NCI-H82 (cell line): ENCODE measurements around the gene SP7.
A peak's percentile ranks its signal among the peaks of the same experiment; 100 is the strongest.
"Not testable (repeated sequence)": the region's sequence is repeated elsewhere in the genome, so short reads cannot be mapped to it uniquely, and the experiment has no call there.

Source experiments
- DNase-seq: peaks from one replicate; lab custom pipeline; 2025; lab: John Stamatoyannopoulos, UW

The SP7 gene

DNA sequence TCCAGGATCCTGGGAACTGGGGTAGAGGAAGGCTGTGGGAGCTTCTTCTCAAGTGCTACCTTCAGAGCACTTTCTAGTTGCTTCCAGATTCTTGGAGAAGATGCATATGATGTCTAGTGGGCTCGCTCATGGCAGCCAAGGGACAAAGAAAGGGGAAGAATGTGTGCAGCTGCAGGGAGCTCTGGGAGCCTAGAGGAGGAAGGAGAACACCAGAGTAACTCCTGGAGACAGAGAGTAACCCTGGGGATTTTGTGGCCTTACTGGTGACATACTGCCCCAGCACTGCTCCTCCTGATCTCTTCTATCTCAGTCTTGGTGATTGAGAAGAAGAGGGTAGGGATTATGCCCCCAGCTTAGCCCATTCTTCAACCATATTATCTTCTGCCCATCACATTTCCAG lies 10.3 kb upstream of the SP7 start:
- DNase-seq: no peak

DNA sequence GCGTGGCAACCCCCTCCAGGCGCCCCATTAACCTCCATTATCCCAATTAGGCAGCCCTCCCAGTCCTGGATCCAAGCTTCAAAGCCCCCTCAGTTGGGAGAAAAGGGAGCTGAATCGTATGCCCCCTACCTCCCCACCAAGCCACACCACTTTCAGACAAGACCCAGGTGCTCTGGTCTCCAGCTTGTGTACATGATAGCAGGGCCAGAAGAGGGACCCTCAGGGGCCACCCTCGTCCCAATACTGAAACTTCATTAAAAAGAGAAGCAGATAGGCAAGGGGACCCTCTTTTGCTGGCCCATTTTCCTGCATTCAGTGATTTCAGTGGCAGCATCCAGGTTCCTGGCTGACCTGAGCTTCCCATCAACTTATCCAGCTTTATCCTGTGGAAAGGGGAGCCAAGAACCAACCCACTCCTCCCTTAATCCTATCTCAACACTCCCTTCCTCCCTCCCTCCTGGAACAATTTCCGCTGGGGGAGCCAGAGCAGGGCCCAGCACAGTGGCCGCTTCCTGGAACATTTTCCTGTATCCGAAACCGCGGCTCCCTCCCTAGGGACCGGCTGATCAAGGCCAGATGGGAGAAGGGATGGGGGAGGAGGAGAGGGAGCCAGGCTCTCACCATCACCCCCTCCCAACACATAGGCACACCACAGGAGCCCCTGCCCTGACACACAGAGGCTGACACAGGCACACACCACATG lies 9.5 kb upstream of the SP7 start:
- DNase-seq: peak; percentile 97

DNA sequence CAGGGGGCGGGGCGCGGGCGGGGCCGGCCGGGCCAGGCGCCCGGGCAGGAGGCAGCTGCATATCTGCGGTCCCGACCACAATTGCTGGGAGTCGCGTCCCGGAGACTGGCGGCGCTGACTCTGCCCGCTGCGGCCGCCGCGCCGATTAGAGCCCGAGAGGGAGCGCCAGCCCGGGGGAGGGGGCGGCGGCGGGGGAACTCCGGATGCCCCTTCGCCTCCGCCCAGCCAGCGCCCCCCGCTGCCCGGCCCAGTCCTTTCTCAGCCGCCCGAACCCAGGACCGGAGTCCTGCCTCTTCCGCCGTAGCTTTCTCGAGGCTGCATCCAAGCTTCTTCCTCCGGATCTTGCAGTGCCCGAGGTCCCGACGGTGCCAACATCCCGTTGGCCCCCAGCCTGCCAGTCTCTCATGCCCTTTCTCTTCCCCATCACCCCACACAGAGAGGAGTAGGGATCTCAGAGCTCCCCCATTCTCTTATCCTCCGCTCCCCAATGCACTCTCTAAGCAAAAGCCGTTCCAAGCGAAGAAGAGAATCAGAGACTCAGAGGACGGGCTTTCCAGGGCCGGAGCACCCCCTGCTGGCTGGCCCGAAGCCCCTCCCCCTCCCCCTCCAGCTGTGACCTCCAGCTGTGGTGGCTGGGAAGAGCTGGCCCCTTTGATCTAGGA lies 8.8 kb upstream of the SP7 start:
- peak; percentile 76 for DNase-seq

DNA sequence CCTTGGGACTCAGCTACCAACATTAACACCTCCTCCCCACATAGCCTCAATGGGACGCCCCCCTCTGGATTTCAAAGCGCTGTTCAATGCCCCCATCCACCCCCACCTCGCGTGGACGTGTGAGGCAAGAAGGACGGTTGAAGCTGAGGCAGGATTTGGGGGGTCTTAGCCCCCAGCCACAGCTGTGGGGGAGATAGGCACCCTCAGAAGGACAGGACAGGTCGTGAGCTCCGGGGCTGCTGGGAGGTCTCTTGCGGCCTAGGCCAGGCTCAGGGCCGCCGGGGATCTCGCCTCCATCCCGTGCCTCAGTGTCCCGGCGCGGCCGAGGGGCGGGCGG lies 8.3 kb upstream of the SP7 start:
- DNase-seq: no peak

DNA sequence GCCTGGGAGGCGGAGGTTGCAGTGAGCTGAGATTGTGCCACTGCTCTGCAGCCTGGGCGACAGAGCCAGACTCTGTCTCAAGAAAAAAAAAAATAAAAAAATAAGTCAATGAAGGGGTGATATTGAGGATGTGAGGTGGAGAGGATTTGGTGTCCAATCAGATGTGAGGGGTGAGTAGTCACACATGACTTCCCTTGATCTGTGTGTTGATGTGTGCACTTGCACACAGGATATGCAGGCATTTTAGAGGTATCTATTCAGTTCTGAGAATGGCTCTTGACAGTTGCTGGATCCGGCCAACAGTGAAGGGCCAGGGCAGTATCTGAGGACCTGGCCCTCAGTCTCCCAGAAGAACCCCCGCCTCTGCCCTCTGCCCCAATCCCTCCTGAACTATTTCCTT lies 7.8 kb upstream of the SP7 start:
- no peak for DNase-seq

DNA sequence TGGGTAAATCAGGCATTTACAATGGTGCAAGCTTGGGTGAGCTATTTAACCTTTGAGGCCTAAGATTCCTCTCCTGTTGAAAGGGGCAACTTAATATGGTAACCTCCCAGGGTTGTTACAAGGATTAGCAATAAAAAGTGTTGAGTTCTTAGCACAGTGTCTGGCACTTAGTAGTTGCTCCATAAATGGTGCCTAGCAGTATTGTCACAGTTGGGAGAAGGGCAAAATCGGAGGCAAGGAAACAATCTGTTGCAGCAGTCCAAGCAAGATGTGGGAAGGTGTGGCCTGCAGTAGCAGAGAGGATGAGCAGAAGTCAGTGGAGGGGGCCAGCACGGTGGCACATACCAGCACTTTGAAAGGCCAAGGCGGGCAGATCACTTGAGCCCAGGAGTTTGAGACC lies 7.3 kb upstream of the SP7 start:
- DNase-seq: no peak

DNA sequence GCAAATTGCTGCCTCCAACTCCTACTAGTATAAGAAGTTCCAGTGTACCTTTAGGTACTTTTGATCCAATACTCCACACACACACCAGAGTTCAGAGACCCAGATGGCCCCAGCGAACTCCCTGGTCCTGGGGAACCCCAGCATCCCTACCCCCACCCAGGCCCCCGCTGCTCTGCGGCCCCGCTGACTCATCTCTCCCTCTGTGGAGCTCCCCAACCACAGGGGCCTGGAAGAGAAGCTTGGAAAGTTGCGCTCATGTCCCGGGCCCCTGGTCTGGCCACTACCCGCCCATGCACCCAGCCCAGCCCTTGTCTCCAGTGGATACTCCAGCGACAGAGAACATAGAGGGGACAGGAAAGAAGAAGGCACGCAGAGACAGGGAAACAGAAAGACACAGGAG lies 4.2 kb upstream of the SP7 start:
- no peak for DNase-seq

DNA sequence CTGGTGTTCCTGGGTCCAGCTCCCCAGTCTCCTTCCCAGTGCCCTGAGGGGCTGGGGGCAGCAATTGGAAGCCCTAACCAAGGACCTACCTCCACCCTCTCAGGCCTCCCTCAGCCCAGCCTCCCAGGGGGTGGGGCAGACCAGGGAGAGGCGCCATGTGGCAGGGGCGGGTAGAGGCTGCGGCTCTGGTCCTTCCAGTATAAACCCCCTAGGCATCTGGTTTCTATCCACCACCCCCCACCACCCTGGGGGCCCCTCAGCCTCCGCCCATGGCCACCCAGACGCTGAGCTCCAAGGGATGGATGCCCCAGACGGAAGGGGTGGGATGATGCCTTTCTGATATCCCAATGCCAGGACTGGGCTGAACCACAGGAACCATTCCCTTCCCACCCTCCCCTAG lies 2.8 kb upstream of the SP7 start:
- peak; percentile 77 for DNase-seq

DNA sequence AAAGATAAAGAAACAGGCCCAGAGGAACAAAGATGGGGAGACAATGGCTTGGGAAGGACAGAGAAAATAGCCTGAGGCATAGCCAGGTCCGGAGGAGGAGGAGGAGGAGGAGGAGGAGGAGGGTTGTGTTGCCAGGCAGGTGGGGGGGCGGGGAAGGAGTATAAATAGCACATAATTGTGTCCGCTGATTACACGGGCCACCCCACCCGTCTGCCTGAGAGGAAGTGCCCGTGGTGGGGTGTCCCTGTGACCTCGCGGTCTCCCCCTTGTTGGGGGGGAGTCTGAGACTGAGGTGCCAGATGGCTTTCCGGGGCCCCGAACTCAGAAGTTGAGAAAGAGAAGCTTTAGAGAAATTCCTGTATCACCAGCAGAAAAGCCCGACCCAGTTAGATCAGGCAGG lies 1.9 kb upstream of the SP7 start:
- no peak for DNase-seq

DNA sequence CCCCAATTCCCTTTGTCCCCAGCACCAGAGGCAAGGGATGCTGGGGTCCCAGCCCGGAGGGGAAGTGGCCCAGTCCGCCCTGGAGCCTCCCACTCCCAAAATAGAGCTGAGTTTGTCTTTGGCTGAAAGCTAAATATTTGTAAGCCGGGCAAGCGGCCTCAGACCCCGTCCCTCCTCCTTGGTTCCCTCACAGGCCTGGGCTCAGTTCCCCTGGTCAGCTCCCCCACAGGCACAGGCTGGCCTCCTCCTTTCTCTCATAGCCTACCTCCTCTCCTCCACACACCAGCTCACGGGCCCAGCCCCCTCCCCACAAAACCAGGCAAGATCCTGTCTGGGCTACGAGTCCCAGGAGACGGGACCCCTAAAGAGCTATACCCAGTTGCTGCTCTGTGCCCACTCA lies 1.3 kb downstream of the SP7 start:
- no peak for DNase-seq

DNA sequence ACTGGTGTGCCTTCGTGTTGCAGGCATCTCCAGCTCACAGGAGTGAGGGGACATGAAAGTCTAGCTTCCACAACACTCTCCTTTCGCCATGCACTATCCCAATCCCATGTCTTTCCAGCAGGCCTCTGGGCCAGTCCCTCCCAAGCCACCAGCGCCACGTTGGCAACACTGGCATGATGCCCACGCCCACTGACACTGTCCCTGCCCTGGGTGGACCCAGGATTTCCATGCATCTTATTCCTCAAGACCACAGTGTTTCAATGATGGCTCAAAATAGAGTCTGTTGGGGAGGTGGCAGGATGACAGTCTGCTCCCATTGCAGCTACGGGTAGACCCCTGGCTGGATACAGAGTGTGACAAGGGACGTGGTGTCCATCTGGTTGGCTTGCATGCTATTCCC lies 2.3 kb downstream of the SP7 start:
- no peak for DNase-seq

DNA sequence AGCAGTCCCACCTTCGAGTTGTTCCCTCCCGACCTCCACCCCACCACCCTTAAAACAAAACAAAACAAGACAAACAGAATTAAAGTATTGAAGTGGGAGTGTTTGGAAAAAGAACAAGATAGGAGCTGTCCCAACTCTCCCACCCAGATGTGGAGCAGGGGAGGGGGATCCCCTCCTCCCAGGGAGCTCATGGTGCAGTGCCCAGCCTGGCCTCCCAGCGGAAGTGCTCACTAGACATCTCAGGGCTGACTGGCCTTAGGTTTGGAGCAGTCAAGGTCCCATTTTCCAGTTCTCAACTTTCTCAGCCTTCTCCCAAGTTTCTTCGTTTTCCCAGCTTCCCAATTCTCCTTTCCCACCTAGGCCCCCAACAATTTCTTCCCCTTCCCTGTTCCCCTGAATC lies 2.9 kb downstream of the SP7 start:
- no peak for DNase-seq

DNA sequence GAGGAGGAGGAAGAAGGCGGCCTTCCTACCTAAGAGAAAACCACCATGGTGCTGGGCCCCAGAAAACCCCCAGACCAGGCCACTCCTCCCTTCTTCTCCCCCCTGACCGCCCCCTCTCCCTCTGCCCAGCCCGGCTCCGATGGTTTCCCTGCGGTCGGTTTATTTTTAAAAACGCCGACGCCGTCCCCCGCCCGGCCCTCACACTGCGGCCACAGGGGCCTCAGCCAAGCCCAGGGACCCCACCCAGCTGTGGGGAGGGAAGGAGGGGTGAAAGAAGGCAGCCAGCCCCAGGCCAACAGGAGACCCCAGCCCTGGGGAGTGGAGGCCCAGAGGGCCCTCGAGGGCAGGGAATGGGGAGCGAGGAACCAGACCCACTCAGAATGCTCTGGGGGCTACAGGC lies 3.4 kb downstream of the SP7 start:
- no peak for DNase-seq

DNA sequence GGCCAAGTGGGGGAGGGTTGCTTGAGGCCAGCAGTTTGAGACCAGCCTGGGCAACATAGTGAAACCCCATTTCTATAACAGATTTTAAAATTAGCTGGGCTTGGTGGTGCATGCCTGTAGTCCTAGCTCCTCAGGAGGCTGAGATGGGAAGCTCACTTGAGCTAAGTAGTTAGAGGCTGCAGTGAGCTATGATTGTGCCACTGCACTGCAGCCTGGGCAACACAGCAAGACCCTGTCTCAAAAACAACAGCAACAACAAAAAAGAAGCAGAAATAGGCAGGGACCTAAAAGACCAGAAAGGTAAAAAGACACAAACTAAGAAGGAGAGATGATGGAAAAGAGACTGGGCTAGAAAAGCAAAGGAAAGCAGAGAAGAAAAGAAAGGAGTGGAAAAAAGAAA lies 3.8 kb downstream of the SP7 start:
- not testable (repeated sequence) for DNase-seq

DNA sequence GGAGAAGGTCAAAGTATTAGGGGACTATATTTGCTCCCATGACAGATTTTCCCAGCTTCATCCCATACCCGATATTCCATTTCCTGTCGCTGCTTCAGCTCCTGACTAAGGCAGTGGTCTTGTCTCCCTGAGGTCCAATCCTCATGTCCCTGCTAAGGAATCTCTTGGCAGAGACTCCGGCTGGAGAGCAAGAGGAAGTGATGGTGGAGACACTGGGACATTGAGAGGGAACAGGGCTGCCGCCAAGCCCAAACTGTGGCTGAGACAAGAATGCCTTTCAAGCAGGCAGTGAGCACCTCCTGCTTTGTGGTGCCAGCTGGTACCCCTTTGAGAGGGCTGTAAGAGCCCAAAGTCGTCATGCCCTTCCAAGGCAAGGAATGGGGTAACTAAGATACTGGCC lies 5.5 kb downstream of the SP7 start:
- no peak for DNase-seq

DNA sequence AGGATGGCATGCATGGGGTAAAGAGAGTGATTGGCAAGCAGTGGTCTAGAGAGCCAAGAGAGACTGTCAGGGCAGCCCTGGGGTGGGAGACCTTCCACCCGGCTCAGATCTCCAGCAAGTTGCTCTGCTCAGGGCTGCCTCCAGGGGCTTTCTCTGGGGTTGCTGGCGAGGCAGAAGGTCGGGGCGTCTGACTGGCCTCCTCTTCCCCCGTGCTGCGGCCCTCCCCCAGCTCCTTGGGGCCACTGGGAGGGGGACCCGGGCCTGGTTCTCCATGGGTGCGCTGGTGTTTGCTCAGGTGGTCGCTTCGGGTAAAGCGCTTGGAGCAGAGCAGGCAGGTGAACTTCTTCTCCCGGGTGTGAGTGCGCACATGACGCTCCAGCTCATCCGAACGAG lies 8.1 kb downstream of the SP7 start:
- DNase-seq: no peak

DNA sequence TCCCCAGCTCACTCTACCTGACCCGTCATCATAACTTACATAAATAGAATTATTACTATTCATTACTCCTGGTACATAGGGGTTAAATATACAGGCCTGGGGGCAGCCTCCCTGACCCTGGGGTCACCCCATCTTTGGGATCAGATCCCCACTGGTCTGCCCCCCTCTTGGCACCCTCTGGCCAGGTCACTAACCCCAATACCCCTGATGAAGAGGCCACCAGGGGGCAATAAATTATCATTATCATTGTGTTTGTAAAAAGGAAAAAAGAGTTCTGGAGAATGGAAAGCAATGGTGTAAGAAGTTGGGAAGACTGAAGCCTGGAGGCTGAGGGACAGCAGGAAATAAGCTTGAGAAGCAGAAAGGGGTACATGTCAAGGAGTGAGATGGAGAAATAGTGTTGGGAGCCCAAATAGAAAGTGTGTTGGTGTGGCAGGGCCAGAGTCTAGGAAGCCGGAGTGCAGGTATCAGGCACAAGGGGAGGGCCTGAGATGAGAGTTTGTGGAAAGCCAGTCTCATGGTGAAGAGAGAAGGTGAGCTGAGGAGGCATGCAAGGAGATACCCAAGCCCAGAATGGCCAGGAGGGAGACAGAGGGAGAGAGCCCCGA lies 8.6 kb downstream of the SP7 start:
- DNase-seq: peak; percentile 45

DNA sequence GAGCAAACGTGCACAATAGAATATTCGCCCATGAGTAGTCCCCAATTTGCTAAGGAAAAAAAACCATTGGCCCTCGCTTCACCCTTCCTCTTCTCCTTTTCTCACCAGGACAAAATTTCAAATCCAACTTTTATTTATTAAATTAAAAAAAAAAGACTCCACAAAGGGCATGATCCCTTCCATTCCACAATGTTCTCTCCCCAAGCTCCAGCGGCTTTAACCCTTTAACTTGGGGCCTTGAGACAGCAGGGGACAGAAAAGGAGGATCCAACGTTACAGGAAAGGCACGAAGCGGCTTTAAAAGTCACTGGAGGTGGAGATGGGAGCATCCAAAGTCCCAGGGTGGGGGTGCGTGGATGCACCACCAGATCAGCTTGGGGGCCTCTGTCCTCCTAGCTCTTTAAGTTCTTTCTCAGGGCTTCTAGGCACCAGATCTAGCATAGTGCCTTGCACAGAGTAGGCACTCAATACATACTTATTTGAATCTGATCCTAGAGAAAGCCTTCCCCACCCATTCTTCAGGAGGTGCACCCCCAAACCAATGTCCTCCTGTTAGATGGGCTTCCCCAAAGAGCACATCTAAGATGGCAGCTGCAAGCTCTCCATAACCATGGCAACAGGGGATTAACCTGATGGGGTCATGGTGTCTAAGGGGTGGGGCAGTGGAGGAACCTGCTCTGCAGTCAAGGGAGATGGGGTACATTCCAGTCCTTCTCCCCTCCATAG lies 9.5 kb downstream of the SP7 start:
- peak; percentile 22 for DNase-seq

DNA sequence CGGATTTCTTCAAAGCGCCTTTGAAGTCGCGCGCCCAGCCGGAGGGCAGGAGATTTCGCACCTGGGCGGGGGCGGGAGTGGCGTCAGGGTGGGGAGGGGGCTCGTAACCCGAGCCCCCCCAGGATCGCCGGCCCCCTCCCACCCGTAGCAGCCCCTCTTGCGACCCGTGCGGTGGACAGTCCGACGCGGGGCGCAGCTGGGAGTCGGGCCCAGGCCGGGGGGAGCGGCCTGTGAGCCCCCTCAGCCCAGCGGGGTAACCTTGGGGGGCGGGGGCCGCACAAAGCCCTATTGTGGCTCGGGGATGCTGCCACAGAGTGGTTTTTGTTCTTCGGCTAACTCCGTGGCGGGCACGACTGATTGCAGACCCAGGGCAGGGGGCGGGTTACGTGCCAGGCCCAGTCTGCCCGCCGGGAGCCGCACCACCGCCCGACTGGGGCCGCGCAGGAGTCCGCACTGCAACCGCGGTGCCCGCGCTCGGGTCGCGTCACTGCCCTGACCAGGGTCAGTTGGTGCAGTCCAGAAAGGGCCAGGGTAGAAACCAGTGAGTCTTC lies 10.6 kb downstream of the SP7 start:
- no peak for DNase-seq

DNA sequence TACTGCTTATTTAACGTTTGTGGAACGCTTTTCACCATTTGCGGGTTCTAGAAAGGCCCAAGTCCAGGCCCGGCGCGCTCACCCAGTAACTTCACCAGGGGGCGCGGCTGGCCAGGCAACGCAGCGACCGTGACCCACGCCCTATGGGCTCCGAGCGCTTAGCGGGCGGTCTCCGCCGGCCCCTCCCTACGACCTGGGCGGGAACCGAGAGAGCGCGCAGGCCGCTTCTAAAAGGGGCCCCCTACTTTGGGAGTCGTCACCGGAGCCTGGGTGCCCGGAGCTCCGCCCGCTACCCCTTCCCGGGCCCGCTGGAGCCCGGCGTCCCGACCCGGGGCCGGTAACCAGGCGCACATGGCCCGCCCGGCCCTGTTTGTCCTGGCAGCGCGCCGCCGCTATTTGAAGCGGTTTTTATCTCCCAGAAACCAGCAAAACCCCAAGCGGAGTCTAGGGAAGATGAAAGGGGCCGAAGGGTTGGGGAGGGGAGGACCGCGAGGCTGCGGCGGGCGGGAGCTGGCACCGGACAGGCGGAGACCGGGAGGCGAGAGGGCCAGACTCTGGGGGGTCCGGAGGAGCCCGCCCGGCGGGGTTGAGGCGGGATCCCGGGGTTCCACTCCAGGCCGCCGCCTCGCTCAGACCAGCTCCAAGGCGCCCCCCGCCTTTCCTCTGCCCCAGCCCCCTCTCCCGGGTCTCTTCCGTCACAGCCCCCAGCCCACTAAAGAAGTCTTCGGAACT lies 11.2 kb downstream of the SP7 start:
- peak; percentile 94 for DNase-seq

DNA sequence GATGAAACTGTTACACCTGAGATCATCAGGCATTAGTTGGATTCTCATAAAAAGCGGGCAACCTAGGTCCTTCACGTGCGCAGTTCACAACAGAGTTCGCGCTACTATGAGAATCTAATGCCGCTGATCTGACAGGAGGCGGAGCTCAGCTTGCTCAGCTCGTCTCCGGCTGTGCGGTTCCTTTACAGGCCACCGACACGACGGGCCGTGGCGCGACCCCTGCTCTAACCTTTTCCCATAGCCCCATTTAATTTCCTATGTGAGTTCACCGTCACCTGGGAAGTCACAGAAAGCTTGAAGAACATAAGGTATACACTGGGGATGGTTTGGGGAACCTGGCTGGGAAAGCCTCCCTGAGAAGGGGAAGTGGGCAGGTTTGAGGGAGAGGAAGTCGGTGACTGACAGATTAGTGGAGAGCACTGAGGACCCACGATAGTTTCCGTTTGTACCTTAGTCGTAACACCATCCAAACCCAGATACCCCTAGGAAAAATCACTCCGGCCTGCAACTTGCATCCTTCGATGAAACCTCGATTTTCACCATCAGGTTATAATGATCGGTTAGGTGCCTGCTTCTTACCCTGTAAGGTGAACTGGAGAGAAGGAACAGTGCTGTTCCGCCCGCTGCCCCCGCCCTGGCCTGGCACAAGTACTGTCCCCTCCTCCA lies 11.9 kb downstream of the SP7 start:
- peak; percentile 50 for DNase-seq
